Epithelial cell of esophagus (primary cell): ENCODE data around the gene ING1.

Experiments
- DNase-seq: peaks from one replicate; pipeline ENCODE4 v3.0.0; 2010; ENCODE audit warnings: low read depth
- H3K4me3 ChIP-seq: 2 replicates; pipeline ENCODE4 v1.5.1; 2011; ENCODE audit warnings: mild to moderate bottlenecking, low read length, control low read depth
- CTCF ChIP-seq: IDR thresholded peaks from 2 replicates; pipeline ENCODE4 v1.5.1; 2011; ENCODE audit warnings: low read depth, mild to moderate bottlenecking, low read length, control low read depth, inconsistent platforms; ENCODE audit not compliant: insufficient read depth; ENCODE audit errors: missing control alignments

The ING1 gene

DNA sequence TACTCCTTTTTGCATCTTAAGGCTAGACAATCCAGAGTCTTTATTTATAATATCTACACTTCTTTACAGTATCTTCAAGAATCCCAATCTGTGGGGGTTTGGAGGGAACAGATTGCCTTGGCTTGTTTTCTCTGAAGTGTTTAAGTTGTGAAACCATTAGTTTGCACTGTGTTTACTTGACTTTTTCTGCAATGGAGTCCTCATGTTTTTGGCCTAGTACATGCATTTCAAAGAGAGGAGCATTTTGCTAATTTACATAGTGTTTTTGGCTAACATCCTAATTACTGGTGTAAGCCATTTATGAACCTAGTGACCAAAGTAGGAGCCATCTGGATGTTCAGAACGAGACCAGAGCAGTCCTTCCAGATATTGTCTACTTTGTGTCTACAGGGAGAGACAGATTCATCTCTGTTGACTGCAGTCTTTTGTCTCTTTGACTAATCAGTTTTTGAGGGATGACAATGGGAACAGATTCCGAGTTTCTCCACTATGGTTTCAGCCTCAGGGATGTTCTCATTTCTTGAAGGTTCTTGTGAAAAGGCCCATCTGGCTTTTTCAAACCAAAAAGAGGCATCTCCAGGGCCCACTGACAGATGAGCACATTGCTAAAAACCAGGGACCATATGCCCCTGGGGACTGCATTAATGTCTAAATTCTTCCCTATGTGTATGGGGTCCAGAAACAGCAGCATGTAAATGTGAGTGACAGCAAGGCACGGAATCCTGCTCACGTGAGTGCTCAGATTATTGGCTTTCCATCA is 53.4 kb downstream of the ING1 start:
- no peak for TF ChIP-seq CTCF
- no peak for DNase-seq

GRCh38 chr13:110767476-110767875 is 54.0 kb downstream of the ING1 start:
- no peak for DNase-seq
- H3K4me3 ChIP-seq = no peak overlapping the region
- no peak for TF ChIP-seq CTCF

More for the DNA sequence above, 53.4 kb downstream of the ING1 start:
- H3K4me3 ChIP-seq = no peak overlapping the region

DNA sequence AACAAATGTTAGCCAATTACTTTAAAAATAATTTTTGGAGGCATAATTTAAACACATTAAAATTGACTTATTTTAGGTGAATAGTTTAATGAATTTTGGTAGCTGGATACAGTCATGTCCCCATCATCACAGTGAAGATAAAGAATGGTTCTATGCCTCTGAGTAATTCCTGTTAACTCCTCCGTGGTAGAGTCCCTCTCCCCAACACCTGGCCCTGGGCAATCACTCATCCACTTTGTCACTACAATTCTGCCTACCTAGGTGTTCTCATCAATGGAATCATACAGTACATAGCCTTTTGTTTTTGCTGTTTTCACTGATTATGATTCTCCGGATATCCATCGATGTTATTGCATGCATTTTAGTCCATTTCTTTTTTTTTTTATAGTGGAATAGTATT is 55.6 kb downstream of the ING1 start:
- no peak for TF ChIP-seq CTCF
- H3K4me3 ChIP-seq = no peak overlapping the region
- DNase-seq = no peak

DNA sequence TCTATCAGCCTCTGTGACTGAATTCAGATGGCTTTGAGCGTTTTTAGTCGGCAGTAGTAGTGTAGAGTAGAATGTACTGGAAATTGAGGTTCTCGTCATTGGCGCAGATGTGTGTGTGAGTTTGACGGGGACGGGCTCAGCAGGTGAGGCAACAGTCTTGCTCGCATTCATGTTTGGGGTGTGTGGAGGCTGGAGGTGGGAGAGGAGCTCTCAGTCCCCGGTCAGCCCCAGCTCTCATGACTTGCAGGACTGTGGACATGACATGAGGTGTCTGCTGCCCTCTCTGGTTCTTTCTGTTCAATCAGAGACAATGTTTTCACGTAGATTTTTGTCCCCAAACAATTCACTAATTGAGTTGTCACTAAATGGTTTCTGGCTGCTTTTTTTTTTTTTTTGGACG is 57.2 kb downstream of the ING1 start:
- no peak for TF ChIP-seq CTCF
- no peak overlapping the region for H3K4me3 ChIP-seq
- DNase-seq = no peak

DNA sequence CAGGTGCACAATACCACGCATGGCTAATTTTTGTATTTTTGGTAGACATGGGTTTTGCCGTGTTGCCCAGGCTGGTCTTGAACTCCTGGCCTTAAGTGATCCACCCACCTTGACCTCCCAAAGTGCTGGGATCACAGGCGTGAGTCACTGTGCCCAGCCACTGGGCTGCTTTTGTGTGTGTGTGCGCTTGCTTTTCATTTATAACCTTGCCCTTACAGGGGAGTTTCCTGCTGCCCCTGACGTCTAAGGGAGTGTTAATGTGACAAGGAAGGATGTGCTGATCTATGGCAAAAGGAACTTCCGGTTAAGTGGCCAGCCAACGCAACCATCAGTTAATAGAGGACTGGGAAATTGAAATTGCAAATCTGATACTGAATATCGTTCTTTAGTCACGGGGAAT is 57.7 kb downstream of the ING1 start:
- no peak for DNase-seq
- no peak for TF ChIP-seq CTCF
- H3K4me3 ChIP-seq = no peak overlapping the region

DNA sequence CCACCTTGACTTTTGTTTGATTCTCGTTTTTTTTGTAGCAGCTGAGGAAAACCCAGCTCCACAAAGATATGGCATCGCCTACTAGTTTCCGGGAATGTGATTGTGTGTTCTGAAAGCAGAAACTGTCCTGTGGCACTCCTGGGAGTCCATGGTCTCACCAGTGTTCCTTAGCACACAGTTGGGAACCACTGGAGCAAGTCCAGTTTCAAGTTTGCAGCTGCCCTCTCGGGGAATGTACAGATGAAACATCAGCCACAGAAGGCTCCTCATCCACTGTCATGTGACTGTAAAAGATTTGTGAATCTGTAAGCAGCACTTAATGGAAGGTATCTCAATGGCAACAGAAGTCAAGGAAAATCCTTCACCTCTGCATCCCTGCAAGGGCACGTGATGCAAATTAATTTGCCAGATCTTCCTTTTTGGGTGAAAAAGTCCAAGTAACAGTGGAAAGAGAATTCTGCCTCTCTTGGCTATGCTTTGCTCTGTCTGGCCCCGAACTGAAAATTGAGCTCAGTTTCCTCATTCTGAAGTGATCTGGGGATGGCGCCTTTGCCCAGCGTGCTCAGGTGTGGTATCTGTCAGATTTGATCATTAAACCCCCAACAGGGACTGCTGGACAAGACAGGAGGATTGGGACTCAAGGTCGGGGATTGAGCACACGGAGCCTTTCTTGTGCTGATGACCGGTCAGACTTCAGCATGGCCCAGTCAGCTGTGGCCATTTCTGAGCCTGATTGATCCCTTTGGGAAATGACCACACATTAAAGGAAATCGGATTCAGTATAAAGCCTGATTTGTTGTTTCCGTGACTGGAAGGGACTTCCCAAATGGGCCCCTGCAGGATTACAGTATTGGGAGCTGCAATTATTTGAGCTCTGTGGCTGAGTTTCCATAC is 58.8 kb downstream of the ING1 start:
- no peak overlapping the region for H3K4me3 ChIP-seq
- TF ChIP-seq CTCF = no peak
- no peak for DNase-seq
